Amygdala (tissue), 56 donors: ENCODE measurements around the gene PTPRO.

Source experiments
- DNase-seq, 56 donors: peaks; one replicate each; lab custom pipeline; 2025; lab: John Stamatoyannopoulos, UW

The PTPRO gene

GRCh38 chr12:15520083-15520482, 197.8 kb downstream of the PTPRO start:
- DNase-seq, result no peak

GRCh38 chr12:15520844-15521243, 198.5 kb downstream of the PTPRO start:
- DNase-seq, result no peak

GRCh38 chr12:15522574-15523187, 200.4 kb downstream of the PTPRO start:
- DNase-seq, result peak in 1 of 56 donors; percentile 18

- DNase-seq, result no peak
Measured at GRCh38 chr12:15525441-15525840, 203.1 kb downstream of the PTPRO start.

GRCh38 chr12:15526033-15526432, 203.7 kb downstream of the PTPRO start:
- DNase-seq, result no peak

- DNase-seq, result peak in 31 of 56 donors; percentile 1 to 59 (median 14)
Measured at GRCh38 chr12:15527201-15528080, 205.1 kb downstream of the PTPRO start.

GRCh38 chr12:15528666-15529065, 206.4 kb downstream of the PTPRO start:
- no peak for DNase-seq

- no peak for DNase-seq
Measured at GRCh38 chr12:15530361-15530760, 208.1 kb downstream of the PTPRO start.

GRCh38 chr12:15532364-15532977, 210.2 kb downstream of the PTPRO start:
- peak in 6 of 56 donors; percentile 2 to 36 (median 4) for DNase-seq

GRCh38 chr12:15534322-15534721, 212.0 kb downstream of the PTPRO start:
- DNase-seq, result peak in 2 of 56 donors; percentile 2 to 13

GRCh38 chr12:15534874-15535273, 212.6 kb downstream of the PTPRO start:
- DNase-seq, result no peak

GRCh38 chr12:15535352-15535781, 213.1 kb downstream of the PTPRO start:
- no peak for DNase-seq

GRCh38 chr12:15536446-15536845, 214.1 kb downstream of the PTPRO start:
- no peak for DNase-seq

- no peak for DNase-seq
Measured at GRCh38 chr12:15538881-15539280, 216.6 kb downstream of the PTPRO start.

GRCh38 chr12:15540005-15540404, 217.7 kb downstream of the PTPRO start:
- no peak for DNase-seq

GRCh38 chr12:15540469-15540872, 218.2 kb downstream of the PTPRO start:
- DNase-seq, result no peak

GRCh38 chr12:15541996-15542631, 219.8 kb downstream of the PTPRO start:
- DNase-seq, result no peak

- no peak for DNase-seq
Measured at GRCh38 chr12:15543347-15543746, 221.0 kb downstream of the PTPRO start.

GRCh38 chr12:15544589-15544988, 222.3 kb downstream of the PTPRO start:
- no peak for DNase-seq

GRCh38 chr12:15545334-15545733, 223.0 kb downstream of the PTPRO start:
- DNase-seq, result no peak
